GM12878 (cell line): Measurements from ENCODE around the gene ZNF436. TPM values are rescaled to one million over a fixed set of nuclear protein-coding genes. Genes with fewer than 3 reads are reported as not detected.

Experiments
- ATAC-seq: fragments of 200-7000 bp; cut with Tn5 transposase; 3 replicates; pipeline ENCODE4 v1.9.1; 2020; ENCODE audit warnings: mild to moderate bottlenecking, moderate library complexity
- BruUV-seq: library from RNA; stranded (reverse); fragments of 400-500 nt; replicated peaks from 2 replicates; lab custom pipeline; 2021; lab: Mats Ljungman, UMichigan
- CTCF ChIA-PET: fragments of 300-600 bp; sonication (Branson Sonifier 250); formaldehyde crosslinking; extraction: SDS; loops from one replicate; lab custom pipeline; 2021; ENCODE audit warnings: inconsistent platforms; lab: Yijun Ruan, JAX
- POLR2A ChIA-PET: fragments of 350-600 bp; formaldehyde crosslinking; extraction: SDS; loops from one replicate; lab custom pipeline; 2021; ENCODE audit warnings: inconsistent platforms; lab: Charles Lee
- RAD21 ChIA-PET: fragments of 300-600 bp; sonication (Branson Sonifier 250); formaldehyde crosslinking; loops from one replicate; lab custom pipeline; 2023; ENCODE audit warnings: antibody characterized with exemption; ENCODE audit not compliant: unreplicated experiment; lab: Charles Lee
- SMC1A ChIA-PET: fragments of 300-600 bp; sonication (Branson Sonifier 250); formaldehyde crosslinking; loops from one replicate; lab custom pipeline; 2023; ENCODE audit not compliant: unreplicated experiment, uncharacterized antibody; lab: Charles Lee
- DNase-seq: peaks from one replicate; pipeline ENCODE4 v3.0.0-alpha.2; 2011; ENCODE audit warnings: low read depth, low spot score
- FAIRE-seq: peaks from 3 replicates; lab custom pipeline; 2011; peaks lifted over from hg19 to GRCh38; lab: Jason Lieb, UNC
- H2AFZ ChIP-seq: 2 replicates; pipeline ENCODE4 v1.6.0; 2011; ENCODE audit warnings: low read depth, low read length, control low read depth; ENCODE audit not compliant: control insufficient read depth
- H3K27ac ChIP-seq: 2 replicates; pipeline ENCODE4 v1.5.1; 2011; ENCODE audit warnings: control low read depth; ENCODE audit not compliant: control insufficient read depth, insufficient read depth
- H3K27me3 ChIP-seq, 2 experiments: replicated peaks in 1 of 2; 2 replicates each; pipeline versions ENCODE4 v1.6.0 to v1.6.1; 2011; ENCODE audit warnings: low read length in 1 of 2; ENCODE audit not compliant: control insufficient read depth in 2 of 2, insufficient read depth in 2 of 2
- H3K36me3 ChIP-seq, 2 experiments: 2 replicates each; pipeline ENCODE4 v1.5.1; 2011; ENCODE audit warnings: low read length in 1 of 2; ENCODE audit not compliant: control insufficient read depth in 2 of 2, insufficient read depth in 2 of 2
- H3K4me1 ChIP-seq: 2 replicates; pipeline ENCODE4 v1.6.1; 2011; ENCODE audit warnings: mild to moderate bottlenecking, low read length, moderate library complexity, mixed read lengths; ENCODE audit not compliant: control insufficient read depth, insufficient read depth
- H3K4me2 ChIP-seq: 2 replicates; pipeline ENCODE4 v1.6.0; 2011; ENCODE audit warnings: control low read depth; ENCODE audit not compliant: control insufficient read depth, insufficient read depth
- H3K4me3 ChIP-seq: fragments of 200-600 bp; sonication (generic); 2 replicates; pipeline ENCODE4 v1.5.1; 2016
- H3K79me2 ChIP-seq: 2 replicates; pipeline ENCODE4 v1.6.0; 2011; ENCODE audit warnings: low read length; ENCODE audit not compliant: control insufficient read depth, insufficient read depth
- H3K9ac ChIP-seq: 2 replicates; pipeline ENCODE4 v1.8.0; 2011; ENCODE audit warnings: low read length, control low read depth, mixed read lengths; ENCODE audit not compliant: control insufficient read depth, insufficient read depth
- H3K9me3 ChIP-seq: replicated peaks from 3 replicates; pipeline ENCODE4 v1.5.1; 2011; ENCODE audit warnings: mild to moderate bottlenecking, low read length; ENCODE audit not compliant: control insufficient read depth, insufficient read depth
- H4K20me1 ChIP-seq: 2 replicates; pipeline ENCODE4 v1.6.0; 2011; ENCODE audit not compliant: control insufficient read depth, insufficient read depth
- CREB1 ChIP-seq: IDR thresholded peaks from 2 replicates; pipeline ENCODE4 v1.6.1; 2012; ENCODE audit warnings: low read depth, mild to moderate bottlenecking, inconsistent platforms
- E2F4 ChIP-seq: IDR thresholded peaks from 2 replicates; pipeline ENCODE4 v1.6.1; 2012; ENCODE audit warnings: low read depth, low read length, improper control_type of control experiment
- FOS ChIP-seq: IDR thresholded peaks from 3 replicates; pipeline ENCODE4 v1.6.1; 2011; ENCODE audit warnings: borderline replicate concordance; ENCODE audit not compliant: insufficient read length; ENCODE audit errors: extremely low read depth
- JUND ChIP-seq: IDR thresholded peaks from 2 replicates; pipeline ENCODE4 v1.6.1; 2012; ENCODE audit warnings: low read depth, mild to moderate bottlenecking, low read length, improper control_type of control experiment, moderate library complexity
- KAT2A ChIP-seq: conservative IDR thresholded peaks from 2 replicates; pipeline ENCODE4 v1.6.1; 2011; ENCODE audit warnings: low read depth, low read length; ENCODE audit not compliant: control insufficient read depth
- NFYA ChIP-seq: IDR thresholded peaks from 2 replicates; pipeline ENCODE4 v1.6.1; 2011; ENCODE audit warnings: low read depth, mild to moderate bottlenecking, low read length, improper control_type of control experiment, borderline replicate concordance
- RUNX3 ChIP-seq: IDR thresholded peaks from 2 replicates; pipeline ENCODE4 v1.6.1; 2012; ENCODE audit warnings: low read length, inconsistent platforms
- TBL1XR1 ChIP-seq: IDR thresholded peaks from 2 replicates; pipeline ENCODE4 v1.6.1; 2012; ENCODE audit warnings: low read depth, low read length, improper control_type of control experiment
- WRNIP1 ChIP-seq: IDR thresholded peaks from 2 replicates; pipeline ENCODE4 v1.6.1; 2011; ENCODE audit warnings: low read depth, low read length, improper control_type of control experiment, borderline replicate concordance
- ZBTB33 ChIP-seq: fragments of 450-650 bp; IDR thresholded peaks from 2 replicates; pipeline ENCODE4 v1.6.1; 2017; ENCODE audit warnings: mild to moderate bottlenecking
- ZNF274 ChIP-seq: IDR thresholded peaks from one replicate; pipeline ENCODE4 v1.8.0; 2011; ENCODE audit not compliant: insufficient read length, insufficient read depth
- WGBS: methylation state at CpG from one replicate; pipeline ENCODE4 v1.1.6; 2016; ENCODE audit warnings: low lambda C conversion rate; ENCODE audit not compliant: insufficient replicate concordance, insufficient coverage; ENCODE audit errors: missing lambda C conversion rate; 5-methylcytosine and 5-hydroxymethylcytosine counted together
- in situ Hi-C: fragments of 300-500 bp; cut with MboI; formaldehyde crosslinking; loops from 9 replicates; pipeline ENCODE4 v1.14.3; 2018; ENCODE audit warnings: mixed read lengths
- intact Hi-C: fragments of 100-400 bp; cut with micrococcal nuclease; formaldehyde crosslinking; loops from one replicate; pipeline ENCODE4 v1.14.2; 2022; ENCODE audit not compliant: unreplicated experiment
- polyA plus RNA-seq, 11 experiments: library from polyadenylated mRNA; depleted of rRNA in 4 of 11; unstranded in 6 of 11; stranded (reverse) in 5 of 11; fragments of >200 nt; fragmentation: Nextera tagmentation in 4 of 11; fragmentation: Illumina TruSeq in 1 of 11; extraction: Ambion mirVana in 4 of 11; extraction: Trizol in 1 of 11; gene quantifications; 1 replicate in 1 of 11; 2 replicates in 10 of 11; pipeline versions ENCODE4 v1.2.1 to v1.2.3, GENCODE V29; 2011 to 2016; ENCODE audit warnings: inconsistent platforms in 2 of 11, missing spikeins in 2 of 11, low read depth in 1 of 11
- total RNA-seq, 4 experiments: library from RNA; depleted of rRNA in 3 of 4; stranded (reverse); fragments of >200 nt in 3 of 4; fragmentation: Illumina TruSeq in 1 of 4; extraction: Trizol in 1 of 4; gene quantifications; 2 replicates each; pipeline versions ENCODE4 v1.2.1 to v1.2.3, GENCODE V29; 2013 to 2021

Gene ZNF436
- total and polyA plus RNA-seq, 10 of the 15 experiments (the other 5 are each of a cell fraction or from before 2014, with no cell fraction given) = 0.85 to 4.7 (median 3.0) TPM

GRCh38 chr1:23366598-23366997 lies 3.0 kb downstream of the ZNF436 start:
- no peak overlapping the region for H3K4me3 ChIP-seq
- CTCF ChIA-PET = interaction anchor here (1.5 to 2.9 kb wide), 3 partner anchors 21 to 37 kb away, joined by 4 to 23 read pairs (median 13); partner anchors contain the start of gene HNRNPR
- in situ Hi-C loops = no loop called here
- H3K9ac ChIP-seq = no peak overlapping the region
- H3K27me3 ChIP-seq = no peaks in the 10 kb centered on the region
- no peak overlapping the region for H2AFZ ChIP-seq
- H3K4me2 ChIP-seq = no peak overlapping the region
- no peak for ATAC-seq
- peaks cover 2% of the 10 kb centered on the region; the same call in 1 of the 2 replicates for H3K79me2 ChIP-seq
- H3K27ac ChIP-seq = no peak overlapping the region
- no TSS peak for BruUV-seq
- DNase-seq = no peak
- TF ChIP-seq JUND = no peak
- TF ChIP-seq CREB1 = no peak
- no peak for TF ChIP-seq ZNF274
- no peaks in the 10 kb centered on the region for H4K20me1 ChIP-seq
- POLR2A ChIA-PET = interaction anchor here (0.5 to 4.3 kb wide), 2 partner anchors 22 to 51 kb away, joined by 3 to 68 read pairs; partner anchors contain the start of gene HNRNPR
- intact Hi-C loops = no loop called here
- FAIRE-seq = no peak
- WGBS = 90% methylated on average over 5 of the region's 5 CpGs
- peaks cover 20% of the 10 kb centered on the region for H3K9me3 ChIP-seq
- RAD21 ChIA-PET = interaction anchor here (5.0 kb wide), 1 partner anchor 22 kb away, joined by 34 read pairs; the partner anchor contains the start of gene HNRNPR
- no peaks in the 10 kb centered on the region for H3K4me1 ChIP-seq
- H3K36me3 ChIP-seq = peaks cover 0 to 9% of the 10 kb centered on the region in 2 experiments; a peak in 2 of 4 replicates
- SMC1A ChIA-PET = interaction anchor here (0.6 to 3.7 kb wide), 3 partner anchors 22 to 183 kb away, joined by 3 to 17 read pairs (median 3); partner anchors contain the start of gene HNRNPR

GRCh38 chr1:23366146-23366545 lies 3.5 kb downstream of the ZNF436 start:
- H4K20me1 ChIP-seq = no peaks in the 10 kb centered on the region
- WGBS = 100% methylated on average over 2 of the region's 2 CpGs
- RAD21 ChIA-PET = interaction anchor here (5.0 kb wide), 1 partner anchor 21 kb away, joined by 34 read pairs; the partner anchor contains the start of gene HNRNPR
- H3K9me3 ChIP-seq = peaks cover 24% of the 10 kb centered on the region
- CTCF ChIA-PET = interaction anchor here (1.5 to 2.9 kb wide), 2 partner anchors 27 to 37 kb away, joined by 4 to 13 read pairs; no protein-coding TSS in a partner anchor
- no peak overlapping the region for H3K4me2 ChIP-seq
- in situ Hi-C loops = no loop called here
- ATAC-seq (no peak), DNase-seq (no peak)
- H3K9ac ChIP-seq = no peak overlapping the region
- H2AFZ ChIP-seq = no peak overlapping the region
- no peaks in the 10 kb centered on the region for H3K27me3 ChIP-seq
- POLR2A ChIA-PET = interaction anchor here (0.6 to 4.3 kb wide), 3 partner anchors 9 to 226 kb away, joined by 3 to 68 read pairs (median 4); partner anchors contain the start of gene HNRNPR
- no peak overlapping the region for H3K27ac ChIP-seq
- peaks cover 2% of the 10 kb centered on the region; the same call in 1 of the 2 replicates for H3K79me2 ChIP-seq
- no peaks in the 10 kb centered on the region for H3K4me1 ChIP-seq
- no peak overlapping the region for H3K4me3 ChIP-seq
- SMC1A ChIA-PET = interaction anchor here (0.6 to 3.7 kb wide), 2 partner anchors 22 to 183 kb away, joined by 3 to 17 read pairs; partner anchors contain the start of gene HNRNPR
- BruUV-seq = no TSS peak
- TF ChIP-seq KAT2A (no peak), E2F4 (no peak), NFYA (no peak), TBL1XR1 (no peak), FOS (no peak), RUNX3 (no peak), WRNIP1 (no peak), ZBTB33 (no peak)
- TF ChIP-seq, all 136 proteins: peak for 0
- intact Hi-C loops = no loop called here
- peaks cover 0 to 9% of the 10 kb centered on the region in 2 experiments; a peak in 2 of 4 replicates for H3K36me3 ChIP-seq
- FAIRE-seq = no peak
